ENCODE measurements around the gene CHAT. TPM values are rescaled to one million over a fixed set of nuclear protein-coding genes. Genes with fewer than 3 reads are reported as not detected.

Gene CHAT
- total RNA-seq, 1 donor = not detected

GRCh38 chr10:49594594-49594993 lies 19.2 kb upstream of the CHAT start:
- Histone ChIP-seq H3K9me3 (ENCODE audit: low read depth, low read length) (no peaks in the 10 kb centered on the region), H4K20me1 (ENCODE audit: insufficient read depth, low read length) (no peaks in the 10 kb centered on the region), H3K4me3 (ENCODE audit: insufficient read depth, low read length) (no peak overlapping the region), H3K4me2 (ENCODE audit: insufficient read depth, low read length) (peak overlapping the region; percentile 53), H3K4me1 (ENCODE audit: insufficient read depth, low read length) (peaks cover 3% of the 10 kb centered on the region), H2AFZ (ENCODE audit: low read length) (peak overlapping the region; percentile 57), H3K27me3 (ENCODE audit: insufficient read depth, low read length) (no peaks in the 10 kb centered on the region), H3K79me2 (ENCODE audit: insufficient read depth, low read length) (no peaks in the 10 kb centered on the region), H3K27ac (ENCODE audit: low read depth, low read length) (no peak overlapping the region), H3K36me3 (ENCODE audit: insufficient read depth, low read length) (no peaks in the 10 kb centered on the region)
- peak; percentile 91 for DNase-seq (ENCODE audit: insufficient read length, low spot score, missing footprints)
- TF ChIP-seq CTCF (IDR thresholded peaks at IDR 0.05; ENCODE audit: extremely low read depth, low read depth, low read length) = peak; percentile 92

GRCh38 chr10:49595003-49595712 lies 18.7 kb upstream of the CHAT start:
- H3K9me3 ChIP-seq (ENCODE audit: low read depth, low read length) = no peaks in the 10 kb centered on the region
- H3K27me3 ChIP-seq (ENCODE audit: insufficient read depth, low read length) = no peaks in the 10 kb centered on the region
- H3K36me3 ChIP-seq (ENCODE audit: insufficient read depth, low read length) = no peaks in the 10 kb centered on the region
- H4K20me1 ChIP-seq (ENCODE audit: insufficient read depth, low read length) = no peaks in the 10 kb centered on the region
- H2AFZ ChIP-seq (ENCODE audit: low read length) = peak overlapping the region; percentile 57
- H3K79me2 ChIP-seq (ENCODE audit: insufficient read depth, low read length) = no peaks in the 10 kb centered on the region
- no peak overlapping the region for H3K27ac ChIP-seq (ENCODE audit: low read depth, low read length)
- peak; percentile 58 for DNase-seq (ENCODE audit: insufficient read length, low spot score, missing footprints)
- peak overlapping the region; percentile 53 for H3K4me2 ChIP-seq (ENCODE audit: insufficient read depth, low read length)
- H3K4me3 ChIP-seq (ENCODE audit: insufficient read depth, low read length) = no peak overlapping the region
- TF ChIP-seq CTCF (IDR thresholded peaks at IDR 0.05; ENCODE audit: extremely low read depth, low read depth, low read length) = no peak
- H3K4me1 ChIP-seq (ENCODE audit: insufficient read depth, low read length) = peaks cover 3% of the 10 kb centered on the region

GRCh38 chr10:49595713-49596492 lies 17.9 kb upstream of the CHAT start:
- Histone ChIP-seq H3K4me3 (ENCODE audit: insufficient read depth, low read length) (no peak overlapping the region), H2AFZ (ENCODE audit: low read length) (peak overlapping the region; percentile 49), H4K20me1 (ENCODE audit: insufficient read depth, low read length) (no peaks in the 10 kb centered on the region), H3K4me1 (ENCODE audit: insufficient read depth, low read length) (peaks cover 3% of the 10 kb centered on the region), H3K36me3 (ENCODE audit: insufficient read depth, low read length) (no peaks in the 10 kb centered on the region), H3K79me2 (ENCODE audit: insufficient read depth, low read length) (no peaks in the 10 kb centered on the region), H3K27ac (ENCODE audit: low read depth, low read length) (no peak overlapping the region), H3K4me2 (ENCODE audit: insufficient read depth, low read length) (no peak overlapping the region), H3K9me3 (ENCODE audit: low read depth, low read length) (no peaks in the 10 kb centered on the region), H3K27me3 (ENCODE audit: insufficient read depth, low read length) (no peaks in the 10 kb centered on the region)
- peak; percentile 69 for DNase-seq (ENCODE audit: insufficient read length, low spot score, missing footprints)
- no peak for TF ChIP-seq CTCF (IDR thresholded peaks at IDR 0.05; ENCODE audit: extremely low read depth, low read depth, low read length)

GRCh38 chr10:49596493-49596809 lies 17.4 kb upstream of the CHAT start:
- Histone ChIP-seq H3K4me1 (ENCODE audit: insufficient read depth, low read length) (peaks cover 5% of the 10 kb centered on the region), H3K27ac (ENCODE audit: low read depth, low read length) (no peak overlapping the region), H3K27me3 (ENCODE audit: insufficient read depth, low read length) (no peaks in the 10 kb centered on the region), H3K36me3 (ENCODE audit: insufficient read depth, low read length) (no peaks in the 10 kb centered on the region), H3K4me3 (ENCODE audit: insufficient read depth, low read length) (no peak overlapping the region), H2AFZ (ENCODE audit: low read length) (no peak overlapping the region), H3K9me3 (ENCODE audit: low read depth, low read length) (no peaks in the 10 kb centered on the region), H3K4me2 (ENCODE audit: insufficient read depth, low read length) (no peak overlapping the region), H4K20me1 (ENCODE audit: insufficient read depth, low read length) (no peaks in the 10 kb centered on the region), H3K79me2 (ENCODE audit: insufficient read depth, low read length) (no peaks in the 10 kb centered on the region)
- peak; percentile 32 for DNase-seq (ENCODE audit: insufficient read length, low spot score, missing footprints)
- TF ChIP-seq CTCF (IDR thresholded peaks at IDR 0.05; ENCODE audit: extremely low read depth, low read depth, low read length) = no peak
